ENCODE measurements around the gene PAM. TPM values are rescaled to one million over a fixed set of nuclear protein-coding genes. Genes with fewer than 3 reads are reported as not detected.

Gene PAM
- total and polyA plus RNA-seq, 2 donors (not counting 3 experiments of a cell fraction or from before 2014, with no cell fraction given): 118 to 176 TPM

GRCh38 chr5:102957141-102957540, 202.0 kb downstream of the PAM start:
- H3K4me3 ChIP-seq (replicated peaks in 1 of 3; ENCODE audit: insufficient read depth in 1 of 3, low read depth in 1 of 3, low read length in 3 of 3): no peak overlapping the region
- DNase-seq (ENCODE audit: low read depth, low spot score) (no peak), FAIRE-seq (no peak)
- H3K9me3 ChIP-seq (replicated peaks; ENCODE audit: control insufficient read depth, insufficient read depth, low read length): no peaks in the 10 kb centered on the region
- intact Hi-C loops (cut with micrococcal nuclease): loop anchor here (5.0 kb wide), 1 partner anchor 165 kb away; the partner anchor contains the start of genes GIN1 and PPIP5K2
- no peak overlapping the region for H3K4me2 ChIP-seq (ENCODE audit: insufficient read depth, low read length)
- ChIA-PET POLR2A (no interaction called here), CTCF (interaction anchor here (1.1 to 1.5 kb wide), 3 partner anchors 14 to 276 kb away, joined by 3 to 5 read pairs (median 4); no protein-coding TSS in a partner anchor)
- no peaks in the 10 kb centered on the region for H3K27me3 ChIP-seq (ENCODE audit: control insufficient read depth in 2 of 2, insufficient read depth in 2 of 2, low read length in 2 of 2)
- no peaks in the 10 kb centered on the region for H3K79me2 ChIP-seq (ENCODE audit: control insufficient read depth, insufficient read depth, low read length)
- TF ChIP-seq JUN (IDR thresholded peaks at IDR 0.05; ENCODE audit: borderline replicate concordance, insufficient read depth, insufficient read length, low read depth) (no peak), MAX (IDR thresholded peaks at IDR 0.05; ENCODE audit: insufficient read depth, insufficient read length) (no peak), FOS (IDR thresholded peaks at IDR 0.05; ENCODE audit: borderline replicate concordance, insufficient read depth, low read length) (no peak), POLR2A (IDR thresholded peaks at IDR 0.05; ENCODE audit: low read depth, low read length) (no peak), EZH2 (IDR thresholded peaks at IDR 0.05; ENCODE audit: borderline replicate concordance, low read depth, low read length, severe bottlenecking) (no peak)
- no peak overlapping the region for H3K27ac ChIP-seq (ENCODE audit: insufficient read depth, low read depth, low read length)
- H4K20me1 ChIP-seq (replicated peaks; ENCODE audit: control insufficient read depth, extremely low read depth, insufficient read depth, low read length): no peaks in the 10 kb centered on the region
- H2AFZ ChIP-seq (ENCODE audit: low read depth, low read length): no peak overlapping the region
- no TSS peak for BruUV-seq (replicated peaks)
- no peak overlapping the region for H3K9ac ChIP-seq (replicated peaks; ENCODE audit: extremely low read depth, insufficient read depth, low read length)
- dilution Hi-C loops (cut with MboI; ENCODE audit: extremely low pct_ligation_motif_present, low sequenced_read_pairs): no loop called here
- H3K9me1 ChIP-seq (replicated peaks; ENCODE audit: control insufficient read depth, extremely low read depth, insufficient read depth, low read length): no peaks in the 10 kb centered on the region
- no peaks in the 10 kb centered on the region for H3K36me3 ChIP-seq (ENCODE audit: control insufficient read depth in 2 of 2, extremely low read depth in 1 of 2, insufficient read depth in 2 of 2, low read length in 2 of 2)
- peaks cover 24% of the 10 kb centered on the region for H3K4me1 ChIP-seq (ENCODE audit: control insufficient read depth, extremely low read depth, insufficient read depth, low read length)

- H3K9ac ChIP-seq (replicated peaks; ENCODE audit: extremely low read depth, insufficient read depth, low read length): peak overlapping the region; percentile 79
- no peaks in the 10 kb centered on the region for H3K36me3 ChIP-seq (ENCODE audit: control insufficient read depth in 2 of 2, extremely low read depth in 1 of 2, insufficient read depth in 2 of 2, low read length in 2 of 2)
- intact Hi-C loops (cut with micrococcal nuclease): loop anchor here (1.0 to 5.0 kb wide), 5 partner anchors 14 to 187 kb away; partner anchors contain the start of genes GIN1 and PPIP5K2
- H3K4me1 ChIP-seq (ENCODE audit: control insufficient read depth, extremely low read depth, insufficient read depth, low read length): peaks cover 24% of the 10 kb centered on the region
- peak overlapping the region; percentile 97 for H3K27ac ChIP-seq (ENCODE audit: insufficient read depth, low read depth, low read length)
- TF ChIP-seq GATA2 (IDR thresholded peaks at IDR 0.05; ENCODE audit: insufficient read depth, insufficient read length, low read depth, low read length): no peak
- TF ChIP-seq FOS (IDR thresholded peaks at IDR 0.05; ENCODE audit: borderline replicate concordance, insufficient read depth, low read length): no peak
- no peak for TF ChIP-seq MYC (IDR thresholded peaks at IDR 0.05; ENCODE audit: low read depth, low read length)
- TF ChIP-seq MAX (IDR thresholded peaks at IDR 0.05; ENCODE audit: insufficient read depth, insufficient read length): no peak
- TF ChIP-seq JUN (IDR thresholded peaks at IDR 0.05; ENCODE audit: borderline replicate concordance, insufficient read depth, insufficient read length, low read depth): no peak
- TF ChIP-seq EZH2 (IDR thresholded peaks at IDR 0.05; ENCODE audit: borderline replicate concordance, low read depth, low read length, severe bottlenecking): no peak
- TF ChIP-seq POLR2A (IDR thresholded peaks at IDR 0.05; ENCODE audit: low read depth, low read length): no peak
- no peak for TF ChIP-seq CTCF (IDR thresholded peaks at IDR 0.05; ENCODE audit: extremely low read depth in 1 of 2, insufficient read depth in 1 of 2, low read depth in 1 of 2, low read length in 2 of 2)
- TF ChIP-seq POLR2AphosphoS5 (IDR thresholded peaks at IDR 0.05; ENCODE audit: insufficient read depth, low read depth, low read length): no peak
- CTCF ChIA-PET: interaction anchor here (0.6 to 1.2 kb wide), 4 partner anchors 12 to 278 kb away, joined by 3 to 4 read pairs (median 3); no protein-coding TSS in a partner anchor
- H3K79me2 ChIP-seq (ENCODE audit: control insufficient read depth, insufficient read depth, low read length): no peaks in the 10 kb centered on the region
- no peak for FAIRE-seq
- POLR2A ChIA-PET: no interaction called here
- H3K4me3 ChIP-seq (replicated peaks in 1 of 3; ENCODE audit: insufficient read depth in 1 of 3, low read depth in 1 of 3, low read length in 3 of 3): peak overlapping the region in 1 of 3 experiments; percentile 18
- no peak overlapping the region for H2AFZ ChIP-seq (ENCODE audit: low read depth, low read length)
- H3K9me1 ChIP-seq (replicated peaks; ENCODE audit: control insufficient read depth, extremely low read depth, insufficient read depth, low read length): no peaks in the 10 kb centered on the region
- no peaks in the 10 kb centered on the region for H3K27me3 ChIP-seq (ENCODE audit: control insufficient read depth in 2 of 2, insufficient read depth in 2 of 2, low read length in 2 of 2)
- peak; percentile 73 for DNase-seq (ENCODE audit: low read depth, low spot score)
- dilution Hi-C loops (cut with MboI; ENCODE audit: extremely low pct_ligation_motif_present, low sequenced_read_pairs): no loop called here
- peak overlapping the region; percentile 75 for H3K4me2 ChIP-seq (ENCODE audit: insufficient read depth, low read length)
- BruUV-seq (replicated peaks): TSS peak; percentile 84
- H4K20me1 ChIP-seq (replicated peaks; ENCODE audit: control insufficient read depth, extremely low read depth, insufficient read depth, low read length): no peaks in the 10 kb centered on the region
- no peaks in the 10 kb centered on the region for H3K9me3 ChIP-seq (replicated peaks; ENCODE audit: control insufficient read depth, insufficient read depth, low read length)
Measured at GRCh38 chr5:102958481-102959011, 203.4 kb downstream of the PAM start.
